ENCODE data around the gene SRRT.
"Not testable (repeated sequence)": the region's sequence is repeated elsewhere in the genome, so short reads cannot be mapped to it uniquely, and the experiment has no call there.

SRRT gene

GRCh38 chr7:100874577-100875355 lies at the start of gene SRRT:
SRRT (plus strand) TSS chr7:100875103; CDS start chr7:100875591, 488 bp downstream.
- DNase-seq (ENCODE audit: low read depth in 2 of 2), result peak; percentile 96 to 97

DNA sequence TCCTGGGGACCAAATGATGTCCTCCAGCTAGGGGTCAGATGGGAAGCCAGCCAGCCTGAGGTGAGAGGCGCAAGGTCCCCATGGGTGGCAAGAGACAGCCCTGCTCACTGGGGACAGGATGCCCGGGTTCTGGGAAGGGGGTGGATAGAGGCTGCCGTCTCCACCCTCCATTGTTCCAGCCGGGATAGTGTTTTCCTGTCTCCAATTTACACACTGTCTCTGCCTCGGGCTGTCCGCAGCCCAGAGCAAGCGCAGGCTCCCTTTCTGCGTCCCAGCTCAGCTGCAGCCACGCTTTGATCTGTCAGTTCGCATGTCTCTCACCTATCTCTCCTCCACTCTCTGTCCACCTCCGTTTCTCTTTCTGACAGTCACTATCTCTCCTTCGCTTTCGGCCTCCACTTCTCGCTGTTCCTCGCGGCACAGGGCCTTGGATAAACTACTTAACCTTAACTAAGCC lies 49.7 kb upstream of the SRRT start:
- DNase-seq (ENCODE audit: low read depth in 2 of 2), result no peak

- DNase-seq (ENCODE audit: low read depth in 2 of 2), result no peak
Measured at GRCh38 chr7:100825751-100826513, 49.0 kb upstream of the SRRT start.

- DNase-seq (ENCODE audit: low read depth in 2 of 2), result no peak
Measured at GRCh38 chr7:100826514-100827329, 48.2 kb upstream of the SRRT start.

DNA sequence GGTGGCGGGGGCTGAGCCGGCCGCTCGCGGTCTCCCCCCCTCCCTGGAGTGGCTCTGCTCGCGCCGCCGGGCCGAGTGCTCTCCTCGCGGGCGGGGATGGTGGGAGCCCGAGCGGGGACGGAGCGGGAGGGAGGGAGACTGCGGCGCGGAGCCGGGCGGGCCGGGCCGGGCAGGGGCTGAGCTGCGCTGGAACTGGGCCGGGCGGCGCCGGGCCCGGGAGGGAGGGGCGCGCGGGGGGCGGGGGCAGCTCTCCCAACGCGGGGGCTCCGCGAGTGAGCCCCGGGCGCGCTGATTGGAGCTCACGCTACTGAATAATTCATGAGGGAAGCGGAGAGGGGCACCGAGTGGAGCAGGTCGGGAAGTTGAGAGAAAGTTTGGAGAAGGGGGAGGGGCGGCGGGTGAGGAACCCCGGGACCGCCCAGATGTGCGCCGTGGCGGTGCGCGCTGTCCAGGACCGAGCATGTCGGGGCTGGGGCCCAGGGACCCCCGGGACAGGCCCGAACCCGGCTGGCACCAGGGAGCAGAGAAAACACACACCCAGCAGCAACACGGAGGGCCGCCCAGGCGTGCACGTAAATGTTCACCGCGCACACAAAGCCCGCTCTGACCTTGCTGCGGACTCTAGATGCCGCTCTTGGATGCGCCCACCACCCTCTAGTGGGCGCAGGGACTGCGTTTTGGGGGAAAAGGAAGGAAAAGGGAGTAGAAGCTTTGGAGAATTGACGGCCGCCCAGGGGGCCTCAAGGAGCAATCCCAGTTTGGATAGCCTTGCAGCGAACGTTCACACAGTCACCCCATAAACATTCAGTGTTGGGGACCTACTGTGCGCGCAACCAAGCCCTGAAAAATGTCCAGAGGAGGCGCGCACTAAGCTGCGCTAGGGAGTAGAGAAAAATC lies 47.3 kb upstream of the SRRT start, which contains the start of gene EPHB4:
TSS of gene EPHB4 (minus strand) at position 194 of the 897 bp plus-strand sequence. CDS start 493 bp downstream, outside the sequence.
- peak; percentile 85 for DNase-seq (ENCODE audit: low read depth in 2 of 2)

DNA sequence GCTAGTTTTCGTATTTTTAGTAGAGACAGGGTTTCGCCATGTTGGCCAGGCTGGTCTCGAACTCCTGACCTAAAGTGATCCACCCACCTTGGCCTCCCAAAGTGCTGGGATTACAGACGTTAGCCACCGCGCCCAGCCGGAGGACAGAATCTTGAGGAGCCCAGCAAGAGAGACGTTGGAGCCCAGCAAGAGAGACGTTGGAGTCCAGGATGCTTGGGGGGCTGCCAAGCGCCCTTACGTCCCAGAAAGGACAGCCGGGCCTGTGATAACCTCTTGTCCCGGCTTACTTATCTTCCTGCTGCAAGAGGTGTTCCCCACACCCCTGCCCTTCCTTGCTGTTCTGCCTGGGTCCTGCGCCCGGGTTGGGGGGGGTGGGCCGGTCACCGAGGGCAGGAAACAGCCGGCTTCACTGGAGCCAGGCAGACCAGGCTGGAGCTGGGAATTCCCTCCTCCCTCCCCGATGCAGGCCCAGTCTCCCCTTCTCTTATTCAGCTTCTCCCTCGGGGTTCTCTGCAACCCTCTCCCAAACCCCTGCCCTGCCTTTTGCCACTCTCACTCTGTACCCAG lies 45.7 kb upstream of the SRRT start:
- DNase-seq (ENCODE audit: low read depth in 2 of 2), result no peak

GRCh38 chr7:100830396-100830795 lies 44.5 kb upstream of the SRRT start:
- DNase-seq (ENCODE audit: low read depth in 2 of 2), result no peak

DNA sequence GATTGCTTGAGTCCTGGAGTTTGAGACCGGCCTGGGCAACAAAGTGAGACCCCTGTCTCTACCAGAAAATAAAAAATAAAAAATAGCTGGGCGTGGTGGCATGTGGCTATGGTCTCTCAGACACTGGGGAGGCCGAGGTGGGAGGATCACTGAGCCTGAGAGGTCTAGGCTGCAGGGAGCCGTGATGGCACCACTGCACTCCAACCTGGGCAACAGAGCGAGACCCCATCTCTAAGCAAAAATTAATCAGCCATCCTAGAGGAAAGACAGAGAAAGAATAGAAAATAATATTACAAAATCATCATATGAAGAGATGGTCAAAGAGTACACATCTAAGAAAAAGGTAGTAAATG lies 42.6 kb upstream of the SRRT start:
- no peak for DNase-seq (ENCODE audit: low read depth in 2 of 2)

DNA sequence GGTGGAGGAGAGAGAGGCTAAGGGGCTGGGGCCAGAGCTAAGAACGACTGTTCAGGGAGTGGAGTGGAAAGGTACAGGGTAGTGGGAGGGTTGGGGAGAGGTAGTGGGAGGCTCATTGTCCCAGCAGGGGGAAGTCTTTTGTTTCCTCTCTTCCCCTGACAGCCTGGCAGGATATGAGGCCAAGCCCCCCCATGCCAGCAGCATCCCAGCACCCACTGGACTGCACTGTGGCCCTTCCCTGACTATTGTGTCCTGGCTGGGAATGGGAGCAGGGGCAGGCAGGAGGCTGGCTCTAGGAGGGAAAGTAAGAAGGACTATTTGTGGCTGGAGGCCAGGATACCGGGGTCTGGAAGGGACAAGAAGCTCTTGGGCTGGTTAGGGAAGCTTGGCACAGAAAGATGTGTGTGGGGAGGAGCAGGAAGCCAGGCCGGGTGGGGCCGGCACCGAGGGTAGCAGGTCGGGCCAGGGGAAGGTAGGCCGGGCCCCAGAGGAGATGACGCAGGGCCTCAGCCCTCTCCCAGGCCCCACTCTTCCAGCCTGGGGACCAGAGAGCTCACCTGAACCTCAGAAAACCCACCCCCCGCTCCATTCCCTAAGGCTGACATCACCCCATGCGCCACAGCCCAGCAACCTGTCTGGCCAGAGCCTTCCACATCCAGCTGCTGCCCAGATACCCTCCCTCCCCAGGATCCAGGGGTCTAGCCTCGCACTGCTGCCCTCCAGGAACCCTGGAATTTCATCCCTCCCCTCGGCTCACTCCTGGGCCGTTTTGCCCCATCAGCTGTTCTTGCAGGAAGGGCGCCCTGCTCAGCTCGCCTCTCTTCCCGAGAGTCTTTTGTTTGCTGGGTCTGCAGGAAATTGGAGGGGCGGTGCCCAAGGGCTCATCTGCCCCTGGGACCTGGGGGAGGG lies 38.7 kb upstream of the SRRT start:
- no peak for DNase-seq (ENCODE audit: low read depth in 2 of 2)

GRCh38 chr7:100836812-100837098 lies 38.1 kb upstream of the SRRT start:
- DNase-seq (ENCODE audit: low read depth in 2 of 2), result no peak

DNA sequence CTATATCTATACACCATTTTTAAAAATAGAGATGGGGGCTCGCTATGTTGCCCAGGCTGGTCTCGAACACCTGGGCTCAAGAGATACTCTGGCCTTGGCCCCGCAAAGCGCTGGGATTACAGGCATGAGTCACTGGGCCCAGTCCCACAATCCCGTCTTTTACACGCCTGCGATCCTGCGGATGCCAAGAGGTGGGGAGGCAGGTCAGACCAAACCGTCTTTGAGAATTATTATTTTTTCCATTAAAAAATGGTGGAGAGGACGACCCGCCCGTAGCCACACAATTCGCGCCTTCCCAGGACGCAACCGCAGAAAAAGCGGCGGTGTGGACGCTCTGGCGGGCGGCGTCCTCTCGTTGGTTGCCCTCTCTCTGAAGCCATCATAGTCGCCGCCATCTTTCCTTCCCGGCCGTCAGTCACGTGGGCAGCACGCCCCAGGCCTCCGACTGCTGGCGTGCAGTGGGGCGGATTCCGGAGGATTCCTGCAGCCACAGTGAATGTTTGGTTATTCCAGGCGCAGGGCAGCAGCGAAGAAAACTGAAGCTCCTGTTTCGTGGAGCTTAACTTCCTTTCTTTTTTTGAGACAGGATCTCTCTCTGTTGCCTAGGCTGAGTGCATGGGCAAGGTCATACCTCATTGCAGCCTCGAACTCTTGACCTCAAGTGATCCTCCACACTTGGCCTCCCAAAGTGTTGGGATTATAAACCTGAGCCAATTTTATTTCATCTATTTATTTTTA lies 37.6 kb upstream of the SRRT start:
- peak; percentile 84 to 85 for DNase-seq (ENCODE audit: low read depth in 2 of 2)

DNA sequence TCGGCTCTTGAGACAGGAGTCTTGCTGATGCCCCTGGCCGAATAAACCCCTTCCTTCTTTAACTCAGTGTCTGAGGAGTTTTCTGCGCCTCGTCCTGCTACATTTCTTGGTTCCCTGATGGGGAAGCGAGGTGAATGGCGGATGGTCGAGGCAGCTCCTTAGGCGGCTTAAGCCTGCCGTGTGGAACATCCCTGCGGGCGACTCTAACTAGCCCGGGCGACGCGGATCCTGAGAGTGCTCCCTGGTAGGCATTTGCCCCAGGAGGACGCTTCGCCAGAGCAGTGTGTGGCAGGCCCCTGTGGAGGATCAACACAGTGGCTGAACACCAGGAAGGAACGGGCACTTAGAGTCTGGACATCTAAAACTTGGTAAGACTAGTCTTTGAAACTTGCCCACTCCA lies 35.5 kb upstream of the SRRT start:
- no peak for DNase-seq (ENCODE audit: low read depth in 2 of 2)

DNA sequence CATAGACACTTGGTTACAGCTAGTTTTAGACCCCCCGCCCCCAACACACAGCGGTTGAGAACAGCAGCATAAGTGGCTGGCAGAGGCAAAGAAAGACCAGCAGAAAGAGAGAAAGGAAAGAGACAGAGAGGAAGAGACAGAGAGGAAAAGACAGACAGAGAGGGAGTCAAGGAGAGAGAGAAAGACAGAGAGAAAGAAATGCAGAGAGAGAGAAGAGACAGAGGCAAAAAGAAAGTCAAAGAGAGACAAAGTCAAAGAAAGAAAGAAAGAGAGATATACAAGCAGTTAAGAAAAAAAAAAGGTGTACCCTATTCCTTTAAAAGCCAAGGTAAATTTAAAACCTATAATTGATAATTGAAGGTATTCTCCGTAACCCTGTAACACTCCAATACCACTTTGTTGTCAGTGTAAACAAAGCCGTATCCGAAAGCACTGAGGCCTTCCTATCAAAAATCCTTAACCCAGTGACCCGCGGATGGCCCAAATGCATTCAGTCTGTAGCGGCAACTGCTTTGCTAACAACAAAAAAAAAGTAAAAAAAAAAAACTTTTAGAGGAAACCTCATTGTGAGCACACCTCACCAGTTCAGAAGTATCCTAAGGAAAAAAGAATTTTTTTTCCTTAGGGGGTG lies 34.3 kb upstream of the SRRT start:
- DNase-seq (ENCODE audit: low read depth in 2 of 2), result no peak

DNA sequence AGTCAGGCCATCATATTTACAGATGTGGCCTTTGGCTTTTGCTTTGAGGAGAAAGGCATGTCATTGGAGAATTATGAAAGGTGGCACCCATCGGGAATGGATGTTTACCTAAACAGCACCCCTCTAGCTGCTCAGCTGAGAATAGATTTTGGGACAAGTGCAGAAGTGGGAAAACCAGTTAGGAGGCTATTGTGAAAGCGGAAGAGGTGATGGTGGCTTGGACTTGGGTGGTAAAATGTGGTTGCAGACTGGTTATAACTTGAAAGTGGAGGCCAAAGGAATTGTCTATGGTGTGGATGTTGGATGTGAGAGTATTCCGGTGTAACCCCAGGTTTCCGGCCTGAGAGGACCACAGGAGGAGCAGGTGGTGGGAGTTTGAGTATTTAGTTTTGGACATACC lies 27.5 kb upstream of the SRRT start:
- no peak for DNase-seq (ENCODE audit: low read depth in 2 of 2)

DNA sequence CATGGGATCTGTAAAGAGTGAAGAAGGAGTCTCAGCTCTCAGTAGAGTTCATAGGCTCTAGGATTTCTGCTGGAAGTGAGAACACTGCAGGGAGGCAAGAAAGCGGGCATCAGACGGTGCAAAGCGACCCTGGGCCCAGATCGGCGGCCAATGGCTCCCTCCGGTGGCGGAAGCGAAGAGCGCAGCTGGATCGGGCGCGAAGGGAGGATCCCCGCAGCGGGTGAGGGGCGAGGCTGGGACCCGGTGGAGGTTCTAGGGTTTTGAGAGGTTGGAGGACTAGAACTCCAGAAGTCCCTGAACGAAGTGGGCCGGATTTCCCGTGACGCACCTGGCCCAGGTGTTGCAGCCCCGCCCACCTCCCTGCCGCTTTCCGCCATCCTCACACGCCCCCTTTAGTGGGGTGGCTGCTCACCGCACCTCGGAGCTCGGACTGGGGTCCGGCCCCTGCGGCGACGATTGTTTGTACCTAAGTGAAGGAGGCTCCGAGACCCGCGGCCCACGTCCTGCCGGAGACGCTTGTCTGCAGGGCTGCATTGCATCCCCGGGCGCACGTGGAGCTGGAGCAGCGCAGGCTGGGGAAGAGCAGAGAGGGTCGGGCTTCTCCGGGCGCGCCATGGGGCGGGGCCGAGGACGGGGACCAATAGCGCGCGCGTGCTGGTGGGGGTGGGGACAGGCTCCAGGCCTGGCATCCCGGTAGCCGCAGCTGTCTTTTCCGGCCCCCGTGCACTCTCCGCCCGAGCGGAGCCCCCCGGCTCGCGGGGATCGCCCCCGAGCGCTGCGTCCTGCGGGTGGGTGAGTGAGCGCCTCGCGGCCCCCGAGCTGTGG lies 22.6 kb upstream of the SRRT start, which contains the start of gene SLC12A9:
TSS of gene SLC12A9 (plus strand) at position 666 of the 825 bp plus-strand sequence. CDS start 1,485 bp downstream, outside the sequence.
- peak; percentile 74 to 77 for DNase-seq (ENCODE audit: low read depth in 2 of 2)

DNA sequence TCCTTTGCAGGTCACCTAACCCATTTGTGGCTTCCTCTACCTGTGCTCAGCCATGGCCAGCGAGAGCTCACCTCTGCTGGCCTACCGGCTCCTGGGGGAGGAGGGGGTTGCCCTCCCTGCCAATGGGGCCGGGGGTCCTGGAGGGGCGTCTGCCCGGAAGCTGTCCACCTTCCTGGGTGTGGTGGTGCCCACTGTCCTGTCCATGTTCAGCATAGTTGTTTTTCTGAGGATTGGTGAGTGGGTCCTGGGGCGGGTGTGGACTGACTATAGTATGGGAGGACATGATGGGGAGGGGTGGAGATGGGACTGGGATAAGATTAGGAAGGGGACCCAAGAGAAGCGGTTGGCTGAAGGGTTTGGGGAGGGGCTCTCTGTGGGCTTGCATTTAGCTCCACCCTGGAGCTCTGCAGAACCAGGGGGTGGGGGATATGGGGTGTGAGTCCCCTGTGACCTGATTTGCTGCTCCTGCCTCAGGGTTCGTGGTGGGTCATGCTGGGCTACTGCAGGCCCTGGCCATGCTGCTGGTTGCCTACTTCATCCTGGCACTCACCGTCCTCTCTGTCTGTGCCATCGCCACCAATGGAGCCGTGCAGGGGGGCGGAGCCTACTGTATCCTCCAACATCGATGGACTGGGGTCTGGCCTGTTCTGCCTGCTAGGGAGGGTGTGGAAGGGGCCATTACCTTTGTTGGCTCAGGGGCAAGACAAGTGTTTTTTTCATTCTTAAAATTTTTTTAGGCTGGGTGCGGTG lies 20.6 kb upstream of the SRRT start:
- DNase-seq (ENCODE audit: low read depth in 2 of 2), result no peak

DNA sequence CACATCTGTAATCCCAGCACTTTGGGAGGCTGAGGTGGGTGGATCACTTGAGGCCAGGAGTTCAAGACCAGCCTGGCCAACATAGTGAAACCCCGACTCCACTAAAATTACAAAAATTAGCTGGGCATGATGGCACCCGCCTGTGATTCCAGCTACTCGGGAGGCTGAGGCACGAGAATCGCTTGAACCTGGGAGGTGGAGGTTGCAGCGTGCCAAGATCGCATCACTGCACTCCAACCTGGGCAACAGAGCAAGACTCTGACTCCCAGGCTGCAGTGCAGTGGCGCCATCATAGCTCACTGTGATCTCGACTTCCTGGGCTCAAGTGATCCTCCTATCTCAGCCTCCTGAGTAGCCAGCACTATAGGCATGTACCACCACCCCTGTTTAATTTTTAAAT lies 20.0 kb upstream of the SRRT start:
- DNase-seq (ENCODE audit: low read depth in 2 of 2), result not testable (repeated sequence)
